PC-9 (cell line): ENCODE results near the gene R3HDM2. TPM values are rescaled to one million over a fixed set of nuclear protein-coding genes. Genes with fewer than 3 reads are reported as not detected.
"Not testable (repeated sequence)": the region's sequence is repeated elsewhere in the genome, so short reads cannot be mapped to it uniquely, and the experiment has no call there.

Source experiments
- BruUV-seq: library from RNA; stranded (reverse); fragments of 400-500 nt; replicated peaks from 2 replicates; lab custom pipeline; 2021; lab: Mats Ljungman, UMichigan
- CTCF ChIA-PET: fragments of 300-600 bp; sonication (Branson Sonifier 250); formaldehyde crosslinking; loops from one replicate; lab custom pipeline; 2022; ENCODE audit warnings: antibody characterized with exemption; lab: Charles Lee
- POLR2A ChIA-PET: fragments of 300-600 bp; sonication (Branson Sonifier 250); formaldehyde crosslinking; loops from one replicate; lab custom pipeline; 2022; ENCODE audit warnings: antibody characterized with exemption; ENCODE audit not compliant: unreplicated experiment; lab: Charles Lee
- DNase-seq, 2 experiments: peaks; one replicate each; pipeline versions ENCODE4 v3.0.0 to v3.0.0-alpha.2; 2015 to 2022; ENCODE audit warnings: mixed read lengths in 1 of 2
- H2AFZ ChIP-seq: fragments of 200-600 bp; sonication (generic); 2 replicates; pipeline ENCODE4 v1.8.1; 2017; ENCODE audit warnings: antibody characterized with exemption
- H3F3A ChIP-seq: fragments of 200-600 bp; sonication (generic); 2 replicates; pipeline ENCODE4 v1.8.1; 2017; ENCODE audit warnings: antibody characterized with exemption, mild to moderate bottlenecking, low read depth; ENCODE audit not compliant: insufficient read depth
- H3K27ac ChIP-seq: fragments of 200-600 bp; sonication (generic); 2 replicates; pipeline ENCODE4 v1.6.1; 2016; ENCODE audit warnings: mixed run types
- H3K27me3 ChIP-seq: fragments of 200-600 bp; sonication (generic); 2 replicates; pipeline ENCODE4 v1.6.1; 2016; ENCODE audit warnings: low read depth, mixed run types; ENCODE audit not compliant: insufficient read depth
- H3K36me3 ChIP-seq: fragments of 200-600 bp; sonication (generic); 2 replicates; pipeline ENCODE4 v1.6.1; 2016; ENCODE audit warnings: low read depth, mixed run types
- H3K4me1 ChIP-seq: fragments of 200-600 bp; sonication (generic); replicated peaks from 2 replicates; pipeline ENCODE4 v1.6.1; 2016; ENCODE audit warnings: mixed run types; ENCODE audit not compliant: insufficient read depth
- H3K4me2 ChIP-seq: fragments of 200-600 bp; sonication (generic); 2 replicates; pipeline ENCODE4 v1.6.1; 2017; ENCODE audit warnings: mixed run types
- H3K4me3 ChIP-seq: fragments of 200-600 bp; sonication (generic); 2 replicates; pipeline ENCODE4 v1.6.1; 2016; ENCODE audit warnings: mixed run types
- H3K79me2 ChIP-seq: fragments of 200-600 bp; sonication (generic); 2 replicates; pipeline ENCODE4 v1.6.1; 2017; ENCODE audit warnings: low read depth, mixed run types
- H3K9me2 ChIP-seq: fragments of 200-600 bp; sonication (generic); 2 replicates; pipeline ENCODE4 v1.8.1; 2017; ENCODE audit warnings: mild to moderate bottlenecking; ENCODE audit not compliant: insufficient read depth
- H3K9me3 ChIP-seq: fragments of 200-600 bp; sonication (generic); 2 replicates; pipeline ENCODE4 v1.8.1; 2016; ENCODE audit warnings: low read depth; ENCODE audit not compliant: insufficient read depth
- H4K20me1 ChIP-seq: fragments of 200-600 bp; sonication (generic); 2 replicates; pipeline ENCODE4 v1.8.1; 2017; ENCODE audit not compliant: insufficient read depth
- EZH2 ChIP-seq: fragments of 200-600 bp; sonication (generic); IDR thresholded peaks from 2 replicates; pipeline ENCODE4 v1.8.0; 2017; ENCODE audit warnings: antibody characterized with exemption, low read depth
- intact Hi-C: fragments of 100-400 bp; cut with micrococcal nuclease; formaldehyde crosslinking; loops from one replicate; pipeline ENCODE4 v1.10.0; 2022; ENCODE audit not compliant: unreplicated experiment
- total RNA-seq: library from RNA; stranded (reverse); gene quantifications from 2 replicates; pipeline ENCODE4 v1.2.3, GENCODE V29; 2021
- TF ChIP-seq, protein P1 (sequence below): fragments of 200-600 bp; sonication (generic); conservative IDR thresholded peaks from 2 replicates; pipeline ENCODE4 v1.6.1; 2017; ENCODE audit warnings: mixed run types, antibody characterized with exemption, mild to moderate bottlenecking, moderate library complexity

R3HDM2 gene
- total RNA-seq, 1 experiment from 2014 or later: 65.1 TPM

DNA sequence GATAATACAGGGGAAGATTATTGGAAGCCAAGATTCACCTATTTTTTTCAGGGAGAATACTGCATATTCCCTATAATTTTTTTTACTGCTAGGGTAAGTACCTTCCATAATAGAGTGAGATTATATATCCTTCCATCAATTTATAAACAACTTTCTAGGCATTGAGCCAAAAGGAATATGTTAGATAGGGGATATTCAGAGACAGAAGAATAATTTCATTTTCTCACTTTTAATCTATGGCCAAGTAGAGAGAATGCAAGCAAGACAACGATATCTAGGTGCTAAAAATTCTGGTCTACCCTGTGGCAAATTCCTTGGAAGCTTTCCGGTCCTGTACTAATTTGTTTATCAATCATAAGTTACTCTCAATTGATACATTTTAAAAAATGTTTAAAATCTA is 110.2 kb downstream of the R3HDM2 start:
- no peak overlapping the region for H2AFZ ChIP-seq
- no peak overlapping the region for H3K4me2 ChIP-seq
- H3K36me3 ChIP-seq: no peaks in the 10 kb centered on the region
- no peak for DNase-seq
- no peak overlapping the region for H3K27ac ChIP-seq
- H3K9me3 ChIP-seq: no peaks in the 10 kb centered on the region
- H3K27me3 ChIP-seq: no peaks in the 10 kb centered on the region
- H3K9me2 ChIP-seq: no peaks in the 10 kb centered on the region
- ChIA-PET CTCF (interaction anchor here (0.6 kb wide), 2 partner anchors 69 to 154 kb away, joined by 4 to 6 read pairs; no protein-coding TSS in a partner anchor), POLR2A (no interaction called here)
- H3K4me3 ChIP-seq: no peak overlapping the region
- H3K79me2 ChIP-seq: no peaks in the 10 kb centered on the region
- no peak for TF ChIP-seq EZH2
- TF ChIP-seq, protein P1, sequence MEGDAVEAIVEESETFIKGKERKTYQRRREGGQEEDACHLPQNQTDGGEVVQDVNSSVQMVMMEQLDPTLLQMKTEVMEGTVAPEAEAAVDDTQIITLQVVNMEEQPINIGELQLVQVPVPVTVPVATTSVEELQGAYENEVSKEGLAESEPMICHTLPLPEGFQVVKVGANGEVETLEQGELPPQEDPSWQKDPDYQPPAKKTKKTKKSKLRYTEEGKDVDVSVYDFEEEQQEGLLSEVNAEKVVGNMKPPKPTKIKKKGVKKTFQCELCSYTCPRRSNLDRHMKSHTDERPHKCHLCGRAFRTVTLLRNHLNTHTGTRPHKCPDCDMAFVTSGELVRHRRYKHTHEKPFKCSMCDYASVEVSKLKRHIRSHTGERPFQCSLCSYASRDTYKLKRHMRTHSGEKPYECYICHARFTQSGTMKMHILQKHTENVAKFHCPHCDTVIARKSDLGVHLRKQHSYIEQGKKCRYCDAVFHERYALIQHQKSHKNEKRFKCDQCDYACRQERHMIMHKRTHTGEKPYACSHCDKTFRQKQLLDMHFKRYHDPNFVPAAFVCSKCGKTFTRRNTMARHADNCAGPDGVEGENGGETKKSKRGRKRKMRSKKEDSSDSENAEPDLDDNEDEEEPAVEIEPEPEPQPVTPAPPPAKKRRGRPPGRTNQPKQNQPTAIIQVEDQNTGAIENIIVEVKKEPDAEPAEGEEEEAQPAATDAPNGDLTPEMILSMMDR: no peak
- 0 out of 2 replicates have a peak, but pooled peaks cover 6% of the 10 kb centered on the region for H3K4me1 ChIP-seq
- H3F3A ChIP-seq: no peaks in the 10 kb centered on the region
- intact Hi-C loops: no loop called here
- no TSS peak for BruUV-seq
- H4K20me1 ChIP-seq: no peaks in the 10 kb centered on the region

DNA sequence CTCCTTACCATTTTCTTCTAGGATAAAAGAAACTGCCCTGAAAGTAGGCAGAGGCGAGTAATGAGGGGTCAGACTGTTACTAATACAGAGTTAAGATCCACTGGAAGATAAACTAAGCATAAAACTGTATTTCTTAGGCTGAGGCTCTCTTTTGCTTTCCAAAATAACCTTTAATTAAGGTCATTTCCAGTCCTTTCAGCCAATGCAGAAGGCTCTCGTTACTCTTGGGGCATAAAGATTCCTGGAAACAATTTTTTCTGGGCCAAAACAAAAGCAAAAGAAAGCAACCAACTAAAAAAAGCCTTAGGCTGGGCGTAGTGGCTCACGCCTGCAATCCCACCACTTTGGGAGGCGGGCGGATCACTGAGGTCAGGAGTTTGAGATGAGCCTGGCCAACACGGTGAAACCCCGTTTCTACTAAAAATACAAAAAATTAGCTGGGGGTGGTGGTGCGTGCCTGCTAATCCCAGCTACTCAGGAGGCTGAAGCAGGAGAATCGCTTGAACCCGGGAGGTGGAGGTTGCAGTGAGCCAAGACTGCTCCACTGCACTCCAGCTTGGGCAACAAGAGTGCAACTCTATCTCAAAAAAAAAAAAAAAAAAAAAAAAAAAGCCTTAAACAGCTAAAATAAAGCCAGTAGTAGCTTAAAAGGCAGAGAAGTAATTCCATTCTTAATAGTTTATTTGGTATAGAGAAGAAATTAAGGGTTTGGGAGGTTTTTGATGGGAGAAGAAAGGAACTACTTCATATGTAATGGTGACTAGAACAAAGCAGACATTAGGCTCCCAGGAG is 111.0 kb downstream of the R3HDM2 start:
- no TSS peak for BruUV-seq
- no peak overlapping the region for H3K27ac ChIP-seq
- H3K9me3 ChIP-seq: no peaks in the 10 kb centered on the region
- H3K36me3 ChIP-seq: no peaks in the 10 kb centered on the region
- intact Hi-C loops: no loop called here
- POLR2A ChIA-PET: interaction anchor here (0.7 kb wide), 1 partner anchor 328 kb away, joined by 5 read pairs; no protein-coding TSS in a partner anchor
- H3K9me2 ChIP-seq: no peaks in the 10 kb centered on the region
- no peaks in the 10 kb centered on the region for H3K27me3 ChIP-seq
- H3F3A ChIP-seq: no peaks in the 10 kb centered on the region
- H3K4me2 ChIP-seq: no peak overlapping the region
- no peak overlapping the region for H2AFZ ChIP-seq
- 0 out of 2 replicates have a peak, but pooled peaks cover 6% of the 10 kb centered on the region for H3K4me1 ChIP-seq
- no peak overlapping the region for H3K4me3 ChIP-seq
- H3K79me2 ChIP-seq: no peaks in the 10 kb centered on the region
- H4K20me1 ChIP-seq: no peaks in the 10 kb centered on the region
- no peak for DNase-seq
- TF ChIP-seq EZH2: no peak
- TF ChIP-seq, protein P1: no peak
- CTCF ChIA-PET: interaction anchor here (0.5 to 0.6 kb wide), 5 partner anchors 8 to 155 kb away, joined by 3 to 14 read pairs (median 4); no protein-coding TSS in a partner anchor

DNA sequence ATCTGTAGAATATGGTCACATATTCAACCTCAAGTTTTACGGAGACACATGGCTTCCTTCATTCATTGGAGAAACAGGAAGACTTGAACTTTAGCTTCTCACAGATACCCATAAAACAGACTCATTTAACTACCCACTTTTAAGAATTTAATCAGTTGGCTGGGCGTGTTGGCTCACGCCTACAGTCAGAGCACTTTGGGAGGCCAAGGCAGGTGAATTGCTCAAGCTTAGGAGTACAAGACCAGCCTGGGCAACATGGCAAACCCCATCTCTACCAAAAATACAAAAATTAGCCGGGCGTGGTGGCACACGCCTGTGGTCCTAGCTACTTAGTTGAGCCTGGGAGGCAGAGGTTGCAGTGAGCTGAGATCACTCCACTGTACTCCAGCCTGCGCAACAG is 115.2 kb downstream of the R3HDM2 start:
- Histone ChIP-seq H4K20me1 (no peaks in the 10 kb centered on the region), H3K27ac (no peak overlapping the region), H2AFZ (no peak overlapping the region), H3K9me2 (no peaks in the 10 kb centered on the region), H3K4me3 (no peak overlapping the region), H3F3A (no peaks in the 10 kb centered on the region), H3K79me2 (no peaks in the 10 kb centered on the region), H3K27me3 (no peaks in the 10 kb centered on the region), H3K4me2 (no peak overlapping the region), H3K36me3 (no peaks in the 10 kb centered on the region), H3K4me1 (0 out of 2 replicates have a peak, but pooled peaks cover 6% of the 10 kb centered on the region), H3K9me3 (no peaks in the 10 kb centered on the region)
- no peak for DNase-seq
- TF ChIP-seq, protein P1: no peak
- no peak for TF ChIP-seq EZH2
- ChIA-PET POLR2A (interaction anchor here (0.6 kb wide), 1 partner anchor 137 kb away, joined by 3 read pairs; no protein-coding TSS in a partner anchor), CTCF (no interaction called here)
- intact Hi-C loops: no loop called here
- BruUV-seq: no TSS peak

DNA sequence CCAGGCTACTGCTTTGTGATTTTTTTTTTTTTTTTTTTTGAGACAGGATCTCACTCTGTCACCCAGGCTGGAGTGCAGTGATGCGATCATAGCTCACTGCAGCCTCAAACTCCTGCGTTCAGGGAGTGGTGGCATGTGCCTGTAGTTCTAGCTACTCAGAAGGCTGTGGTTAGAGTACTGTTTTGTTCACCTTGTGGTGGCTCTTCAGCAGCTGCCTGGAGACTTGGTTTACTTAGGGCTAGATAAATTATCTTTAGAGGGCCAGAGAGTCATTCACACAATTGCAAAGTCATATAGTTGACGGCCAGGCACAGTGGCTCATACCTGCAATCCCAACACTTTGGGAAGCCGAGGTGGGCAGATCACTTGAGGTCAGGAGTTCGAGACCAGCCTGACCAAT is 118.6 kb downstream of the R3HDM2 start:
- H3K27ac ChIP-seq, intact Hi-C loops, DNase-seq, H3K4me3 ChIP-seq, H3K9me3 ChIP-seq, H2AFZ ChIP-seq, H3K79me2 ChIP-seq, H3K27me3 ChIP-seq, H4K20me1 ChIP-seq, H3K9me2 ChIP-seq, H3K4me2 ChIP-seq, BruUV-seq, H3K36me3 ChIP-seq: not testable (repeated sequence)
- Histone ChIP-seq H3K4me1 (peaks cover 19% of the 10 kb centered on the region), H3F3A (peaks cover 17% of the 10 kb centered on the region; the same call in 1 of the 2 replicates)
- POLR2A ChIA-PET: interaction anchor here (0.6 kb wide), 1 partner anchor 69 kb away, joined by 4 read pairs; no protein-coding TSS in a partner anchor
- CTCF ChIA-PET: interaction anchor here (0.7 kb wide), 1 partner anchor 8 kb away, joined by 4 read pairs; no protein-coding TSS in a partner anchor
